ENCODE measurements around the gene OR1N2.
"Not testable (repeated sequence)": the region's sequence is repeated elsewhere in the genome, so short reads cannot be mapped to it uniquely, and the experiment has no call there.

Gene OR1N2, protein sequence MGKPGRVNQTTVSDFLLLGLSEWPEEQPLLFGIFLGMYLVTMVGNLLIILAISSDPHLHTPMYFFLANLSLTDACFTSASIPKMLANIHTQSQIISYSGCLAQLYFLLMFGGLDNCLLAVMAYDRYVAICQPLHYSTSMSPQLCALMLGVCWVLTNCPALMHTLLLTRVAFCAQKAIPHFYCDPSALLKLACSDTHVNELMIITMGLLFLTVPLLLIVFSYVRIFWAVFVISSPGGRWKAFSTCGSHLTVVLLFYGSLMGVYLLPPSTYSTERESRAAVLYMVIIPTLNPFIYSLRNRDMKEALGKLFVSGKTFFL

DNA sequence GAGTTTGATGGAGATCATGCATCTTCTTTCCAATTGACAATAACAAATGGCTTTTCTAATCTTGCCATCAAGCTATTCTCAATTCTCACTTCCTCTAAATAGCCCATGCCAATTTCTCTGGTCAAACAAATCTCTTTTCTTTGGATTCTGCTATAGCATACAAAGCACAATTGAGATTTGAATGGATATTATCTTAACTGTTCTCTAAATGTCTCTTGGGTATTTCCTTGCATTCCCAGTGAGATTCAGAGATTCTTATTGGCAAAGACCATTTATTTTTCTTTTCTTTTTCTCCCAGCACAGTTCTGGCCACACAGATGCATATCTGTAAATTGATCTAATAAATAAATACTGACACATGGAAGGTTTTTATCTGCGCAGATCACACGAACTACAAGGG is at the start of gene OR1N2:
OR1N2 (plus strand) TSS at position 301 of the 400 bp plus-strand sequence. CDS start 100 bp downstream, outside the sequence.
- in situ Hi-C loops (cut with HindIII; ENCODE audit: low pct_unique_long_range_greater_than_20kb, low sequenced_read_pairs): no loop called here
- no peak for TF ChIP-seq JUND (IDR thresholded peaks at IDR 0.05; ENCODE audit: low read depth)
- DNase-seq (ENCODE audit: low read depth in 1 of 2, low spot score in 1 of 2): no peak

DNA sequence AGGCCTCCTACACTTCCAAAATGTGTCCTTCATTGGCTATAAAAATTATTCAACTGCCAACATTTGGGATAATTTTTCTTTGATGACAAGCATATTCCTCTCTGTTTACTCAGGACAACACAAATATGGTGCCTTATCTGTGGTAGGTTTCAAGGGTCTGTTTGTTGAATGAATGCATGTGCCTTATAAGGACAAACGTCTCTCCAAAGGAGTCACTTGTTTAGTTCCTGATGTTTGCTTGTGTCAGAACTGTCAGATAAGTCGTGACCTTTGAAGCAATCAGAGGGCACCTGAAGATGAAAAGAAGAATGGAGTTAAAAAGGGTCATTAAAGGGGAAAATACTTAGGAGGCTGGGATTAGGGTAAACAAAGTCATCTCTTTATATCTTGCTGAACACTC is 45.9 kb upstream of the OR1N2 start:
- DNase-seq (ENCODE audit: low read depth in 1 of 2, low spot score in 1 of 2): no peak
- in situ Hi-C loops (cut with HindIII; ENCODE audit: low pct_unique_long_range_greater_than_20kb, low sequenced_read_pairs): no loop called here
- TF ChIP-seq JUND (IDR thresholded peaks at IDR 0.05; ENCODE audit: low read depth): no peak

DNA sequence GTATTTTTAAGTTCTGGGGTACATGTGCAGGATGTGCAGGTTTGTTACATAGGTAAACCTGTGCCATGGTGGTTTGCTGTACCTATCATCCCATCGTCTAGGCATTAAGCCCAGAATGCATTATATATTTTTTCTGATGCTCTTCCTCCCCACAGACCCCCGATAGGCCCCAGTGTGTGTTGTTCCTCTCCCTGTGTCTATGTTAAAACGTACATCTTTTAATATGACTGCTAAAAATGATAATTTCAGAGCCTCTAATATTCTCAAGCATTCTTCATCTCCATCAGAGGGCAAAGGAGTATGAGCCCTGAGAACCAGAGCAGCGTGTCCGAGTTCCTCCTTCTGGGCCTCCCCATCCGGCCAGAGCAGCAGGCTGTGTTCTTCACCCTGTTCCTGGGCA is 42.4 kb upstream of the OR1N2 start, which contains the start of gene OR1J2:
OR1J2 (plus strand) TSS at position 301 of the 400 bp plus-strand sequence; CDS start at position 301, 0 bp downstream.
- in situ Hi-C loops (cut with HindIII; ENCODE audit: low pct_unique_long_range_greater_than_20kb, low sequenced_read_pairs): no loop called here
- no peak for TF ChIP-seq JUND (IDR thresholded peaks at IDR 0.05; ENCODE audit: low read depth)
- DNase-seq (ENCODE audit: low read depth in 1 of 2, low spot score in 1 of 2): no peak

DNA sequence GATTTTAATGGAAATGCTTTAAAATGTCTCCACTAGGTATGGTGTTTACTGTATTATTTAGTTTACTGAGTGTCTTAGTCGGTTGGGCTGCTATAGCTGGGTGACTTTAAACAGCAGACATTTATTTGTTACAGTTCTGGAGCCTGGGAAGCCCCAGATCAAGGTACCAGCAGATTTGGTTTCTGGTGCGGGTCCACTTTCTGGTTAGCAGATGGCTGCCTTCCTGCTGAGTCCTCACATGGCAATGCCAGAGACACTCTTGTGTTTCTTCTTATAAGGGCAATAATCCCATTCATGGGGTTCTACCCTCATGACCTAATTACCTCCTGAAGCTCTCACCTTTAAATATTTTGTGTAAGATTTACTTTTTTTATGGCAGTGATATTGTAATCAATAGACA is 34.7 kb upstream of the OR1N2 start:
- in situ Hi-C loops (cut with HindIII; ENCODE audit: low pct_unique_long_range_greater_than_20kb, low sequenced_read_pairs): no loop called here
- no peak for DNase-seq (ENCODE audit: low read depth in 1 of 2, low spot score in 1 of 2)
- no peak for TF ChIP-seq JUND (IDR thresholded peaks at IDR 0.05; ENCODE audit: low read depth)

DNA sequence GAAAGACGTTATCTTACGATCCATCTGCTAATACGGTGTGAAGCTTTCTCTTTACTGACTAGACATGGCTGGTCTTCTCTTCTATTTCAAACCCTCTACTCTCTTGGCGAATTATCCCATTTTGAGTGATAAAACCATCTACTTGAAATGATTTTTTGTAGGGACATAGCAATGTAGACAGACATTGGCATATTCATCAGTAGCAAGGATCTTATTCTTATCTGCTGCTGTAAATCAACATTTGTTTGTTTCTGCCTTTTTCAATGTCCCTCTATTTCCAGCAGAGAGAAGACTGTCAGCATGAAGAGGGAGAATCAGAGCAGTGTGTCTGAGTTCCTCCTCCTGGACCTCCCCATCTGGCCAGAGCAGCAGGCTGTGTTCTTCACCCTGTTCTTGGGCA is 34.1 kb upstream of the OR1N2 start, which contains the start of gene OR1J4:
OR1J4 (plus strand) TSS at position 301 of the 400 bp plus-strand sequence; CDS start at position 301, 0 bp downstream.
- no peak for TF ChIP-seq JUND (IDR thresholded peaks at IDR 0.05; ENCODE audit: low read depth)
- in situ Hi-C loops (cut with HindIII; ENCODE audit: low pct_unique_long_range_greater_than_20kb, low sequenced_read_pairs): no loop called here

DNA sequence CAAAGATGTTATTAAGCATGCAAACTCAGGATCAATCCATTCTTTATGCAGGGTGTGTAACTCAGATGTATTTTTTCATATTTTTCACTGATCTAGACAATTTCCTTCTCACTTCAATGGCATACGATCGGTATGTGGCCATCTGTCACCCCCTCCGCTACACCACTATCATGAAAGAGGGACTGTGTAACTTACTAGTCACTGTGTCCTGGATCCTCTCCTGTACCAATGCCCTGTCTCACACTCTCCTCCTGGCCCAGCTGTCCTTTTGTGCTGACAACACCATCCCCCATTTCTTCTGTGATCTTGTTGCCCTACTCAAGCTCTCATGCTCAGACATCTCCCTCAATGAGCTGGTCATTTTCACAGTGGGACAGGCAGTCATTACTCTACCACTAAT is 33.5 kb upstream of the OR1N2 start:
- TF ChIP-seq JUND (IDR thresholded peaks at IDR 0.05; ENCODE audit: low read depth): no peak
- in situ Hi-C loops (cut with HindIII; ENCODE audit: low pct_unique_long_range_greater_than_20kb, low sequenced_read_pairs): no loop called here
- no peak for DNase-seq (ENCODE audit: low read depth in 1 of 2, low spot score in 1 of 2)

More for the DNA sequence above, 34.1 kb upstream of the OR1N2 start, which contains the start of gene OR1J4:
- DNase-seq (ENCODE audit: low read depth in 1 of 2, low spot score in 1 of 2): no peak

DNA sequence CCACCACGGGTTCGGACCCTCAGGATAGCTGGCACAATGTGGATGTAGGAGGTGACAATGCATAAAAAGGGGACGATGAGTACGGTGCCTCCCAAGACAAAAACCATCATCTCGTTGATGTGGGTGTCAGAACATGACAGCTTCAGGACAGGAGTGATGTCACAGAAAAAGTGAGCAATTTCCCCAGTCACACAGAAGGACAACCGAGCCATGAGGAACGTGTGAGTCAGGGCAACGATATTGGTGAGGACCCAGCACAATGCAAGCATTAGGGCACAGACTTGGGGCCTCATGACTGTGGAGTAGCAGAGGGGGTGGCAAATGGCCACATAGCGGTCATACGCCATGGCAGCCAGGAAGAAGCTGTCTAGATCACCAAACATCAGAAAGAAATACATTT is 26.3 kb upstream of the OR1N2 start:
- TF ChIP-seq JUND (IDR thresholded peaks at IDR 0.05; ENCODE audit: low read depth): no peak
- no peak for DNase-seq (ENCODE audit: low read depth in 1 of 2, low spot score in 1 of 2)
- in situ Hi-C loops (cut with HindIII; ENCODE audit: low pct_unique_long_range_greater_than_20kb, low sequenced_read_pairs): no loop called here

DNA sequence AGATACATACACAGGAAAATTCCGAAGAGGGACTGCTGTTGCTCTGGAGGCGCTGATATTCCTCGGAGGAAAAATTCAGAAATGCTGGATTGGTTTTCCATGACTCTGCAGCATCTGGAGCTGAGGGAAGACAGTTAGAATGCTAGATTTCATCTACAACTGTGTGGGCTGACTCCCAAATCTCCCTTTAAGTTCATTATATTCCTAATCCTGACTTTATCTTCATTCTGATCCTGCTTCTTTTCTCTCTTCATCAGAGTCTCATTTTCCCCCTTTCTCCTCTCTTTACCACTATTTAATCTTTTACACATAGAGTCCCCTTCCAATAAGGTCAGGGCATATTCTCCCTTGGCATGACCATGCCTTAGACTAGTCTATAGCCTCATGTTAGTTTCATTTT is 25.7 kb upstream of the OR1N2 start, which contains the start of gene OR1N1:
OR1N1 (minus strand) TSS at position 101 of the 400 bp plus-strand sequence; CDS start at position 101, 0 bp downstream.
- TF ChIP-seq JUND (IDR thresholded peaks at IDR 0.05; ENCODE audit: low read depth): no peak
- in situ Hi-C loops (cut with HindIII; ENCODE audit: low pct_unique_long_range_greater_than_20kb, low sequenced_read_pairs): no loop called here
- DNase-seq (ENCODE audit: low read depth in 1 of 2, low spot score in 1 of 2): no peak

DNA sequence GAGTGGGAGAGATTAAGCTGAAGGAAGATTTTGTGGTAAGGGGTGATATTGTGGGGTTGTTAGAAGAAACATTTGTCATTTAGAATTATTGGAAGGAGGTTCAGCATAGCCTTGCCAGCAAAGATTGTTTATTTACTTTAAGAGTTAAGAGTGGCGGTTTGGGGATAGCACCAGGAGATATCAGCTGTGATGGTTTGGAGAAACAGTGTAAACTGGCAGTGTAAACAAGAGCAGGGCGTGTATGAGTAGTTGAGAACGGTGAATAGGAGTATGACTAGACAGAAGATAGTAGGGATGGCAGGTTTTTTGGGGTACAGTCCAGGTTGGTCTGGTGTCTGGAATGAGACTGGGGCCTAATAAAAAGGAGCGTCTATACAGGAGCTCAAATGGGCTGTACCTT is 21.8 kb upstream of the OR1N2 start:
- in situ Hi-C loops (cut with HindIII; ENCODE audit: low pct_unique_long_range_greater_than_20kb, low sequenced_read_pairs); DNase-seq (ENCODE audit: low read depth in 1 of 2, low spot score in 1 of 2): not testable (repeated sequence)

DNA sequence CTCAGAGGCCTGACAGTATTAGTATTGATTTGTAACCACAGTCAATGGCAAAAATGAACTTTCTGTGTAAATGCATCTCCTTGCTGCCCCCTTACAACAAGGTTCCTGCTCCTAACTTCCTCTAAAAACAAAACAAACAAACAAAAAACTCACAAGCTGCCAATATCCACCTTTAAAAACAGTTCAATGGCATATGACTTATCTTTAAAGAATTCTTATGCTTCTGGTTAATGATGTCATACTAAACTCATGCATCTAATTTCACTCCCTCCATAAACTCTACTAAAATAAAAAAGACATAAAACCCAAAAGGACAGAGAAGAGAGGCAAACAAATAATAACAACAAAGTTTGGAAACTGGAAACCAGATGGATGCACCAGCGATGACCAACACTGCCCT is 16.8 kb upstream of the OR1N2 start:
- DNase-seq (ENCODE audit: low read depth in 1 of 2, low spot score in 1 of 2): no peak
- in situ Hi-C loops (cut with HindIII; ENCODE audit: low pct_unique_long_range_greater_than_20kb, low sequenced_read_pairs): no loop called here
- no peak for TF ChIP-seq JUND (IDR thresholded peaks at IDR 0.05; ENCODE audit: low read depth)

DNA sequence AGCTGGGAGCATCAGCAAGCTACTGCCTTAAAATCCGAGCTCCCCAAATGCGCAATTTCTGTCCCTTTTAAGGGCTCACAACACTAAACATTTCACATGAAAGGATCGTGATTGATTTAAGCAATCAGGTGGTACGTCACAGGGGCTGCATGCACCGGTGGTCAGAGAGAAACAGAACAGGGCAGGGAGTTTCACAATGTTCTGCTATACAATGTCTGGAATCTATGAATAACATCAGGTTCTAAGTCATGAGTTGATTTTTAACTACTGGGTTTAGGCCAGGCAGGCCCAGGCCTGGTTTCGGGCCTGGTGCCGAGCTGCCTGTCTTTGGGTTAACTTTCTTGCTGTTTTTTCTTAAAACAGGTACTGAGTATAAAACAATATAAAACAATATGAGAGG is 15.8 kb upstream of the OR1N2 start:
- in situ Hi-C loops (cut with HindIII; ENCODE audit: low pct_unique_long_range_greater_than_20kb, low sequenced_read_pairs); DNase-seq (ENCODE audit: low read depth in 1 of 2, low spot score in 1 of 2): not testable (repeated sequence)

DNA sequence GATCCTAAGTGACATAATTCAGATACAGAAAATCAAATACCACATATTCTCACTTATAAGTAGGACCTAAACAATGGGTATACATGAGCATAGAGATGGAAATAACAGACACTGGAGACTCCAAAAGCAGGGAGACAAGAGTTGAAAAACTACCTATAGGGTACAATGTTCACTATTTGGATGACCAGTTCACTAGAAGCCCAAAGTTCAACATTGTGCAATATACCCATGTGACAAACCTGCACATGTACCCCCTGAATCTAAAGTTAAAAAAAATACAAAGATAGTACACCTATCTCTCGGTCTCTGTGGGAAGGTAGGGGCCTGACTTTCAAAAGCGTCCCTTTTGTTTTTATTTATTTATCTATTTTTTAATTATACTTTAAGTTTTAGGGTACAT is 14.2 kb upstream of the OR1N2 start:
- in situ Hi-C loops (cut with HindIII; ENCODE audit: low pct_unique_long_range_greater_than_20kb, low sequenced_read_pairs): no loop called here
- no peak for TF ChIP-seq JUND (IDR thresholded peaks at IDR 0.05; ENCODE audit: low read depth)
- no peak for DNase-seq (ENCODE audit: low read depth in 1 of 2, low spot score in 1 of 2)

DNA sequence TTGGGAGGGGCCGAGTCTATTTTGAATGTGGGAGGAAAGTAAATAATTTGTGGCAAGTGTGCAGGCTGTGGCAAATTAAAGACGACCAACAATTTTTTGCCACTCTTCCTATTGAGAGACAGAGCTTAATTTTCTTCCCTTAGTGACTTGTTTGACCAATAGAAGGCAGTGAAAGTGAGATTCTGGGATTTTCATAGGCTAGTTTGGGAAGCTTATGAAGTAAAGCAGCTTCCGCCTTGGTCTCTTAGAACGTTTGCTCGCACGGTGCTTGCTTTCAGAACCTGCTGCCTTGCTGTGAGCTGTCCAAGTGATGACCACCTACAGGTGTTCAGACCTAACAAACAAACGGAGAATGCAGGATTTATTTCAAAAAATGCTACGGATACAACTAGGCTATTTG is 6.7 kb upstream of the OR1N2 start:
- no peak for TF ChIP-seq JUND (IDR thresholded peaks at IDR 0.05; ENCODE audit: low read depth)
- in situ Hi-C loops (cut with HindIII; ENCODE audit: low pct_unique_long_range_greater_than_20kb, low sequenced_read_pairs): no loop called here
- peak; percentile 55 to 80 for DNase-seq (ENCODE audit: low read depth in 1 of 2, low spot score in 1 of 2)

DNA sequence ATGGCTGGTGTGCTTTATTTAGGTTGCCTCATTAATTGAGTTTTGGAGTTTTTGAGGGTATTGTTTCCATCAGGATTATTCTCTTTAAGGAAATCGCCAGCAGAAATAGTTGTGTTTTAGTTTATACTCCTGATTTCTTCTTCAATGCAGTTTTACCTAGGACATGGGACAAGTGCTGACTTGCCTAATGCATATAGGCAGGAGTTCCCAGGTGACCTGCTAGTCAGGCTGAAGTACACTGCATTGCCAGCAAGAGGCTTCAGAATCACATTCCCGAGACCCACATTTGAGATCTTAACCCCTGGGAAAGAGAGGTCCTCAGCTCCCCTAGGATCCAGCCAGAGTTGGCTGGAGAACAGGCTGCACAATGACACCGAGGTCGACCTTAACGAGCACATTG is 1.5 kb upstream of the OR1N2 start:
- in situ Hi-C loops (cut with HindIII; ENCODE audit: low pct_unique_long_range_greater_than_20kb, low sequenced_read_pairs): no loop called here
- no peak for DNase-seq (ENCODE audit: low read depth in 1 of 2, low spot score in 1 of 2)
- no peak for TF ChIP-seq JUND (IDR thresholded peaks at IDR 0.05; ENCODE audit: low read depth)
